ENCODE results near the gene BCL11B.

BCL11B gene

GRCh38 chr14:99158646-99159165 is 113.3 kb downstream of the BCL11B start:
- TF ChIP-seq ZBTB7A (IDR thresholded peaks at IDR 0.05; ENCODE audit: low read depth) (no peak), EP300 (IDR thresholded peaks at IDR 0.05; ENCODE audit: borderline replicate concordance) (no peak), NFIC (IDR thresholded peaks at IDR 0.05) (no peak), USF1 (IDR thresholded peaks at IDR 0.05) (no peak), CREB1 (IDR thresholded peaks at IDR 0.05; ENCODE audit: low read depth) (no peak), YY1 (IDR thresholded peaks at IDR 0.05; ENCODE audit: low read depth) (no peak), RAD21 (IDR thresholded peaks at IDR 0.05; ENCODE audit: low read depth) (no peak), MAX (IDR thresholded peaks at IDR 0.05) (no peak), EGR1 (IDR thresholded peaks at IDR 0.05) (no peak), CEBPB (IDR thresholded peaks at IDR 0.05) (no peak), TEAD4 (IDR thresholded peaks at IDR 0.05) (no peak), FOXM1 (IDR thresholded peaks at IDR 0.05; ENCODE audit: borderline replicate concordance, low read depth) (no peak), TAF1 (IDR thresholded peaks at IDR 0.05; ENCODE audit: low read depth) (no peak), TCF12 (IDR thresholded peaks at IDR 0.05; ENCODE audit: low read depth) (no peak)
- TF ChIP-seq, protein P1, sequence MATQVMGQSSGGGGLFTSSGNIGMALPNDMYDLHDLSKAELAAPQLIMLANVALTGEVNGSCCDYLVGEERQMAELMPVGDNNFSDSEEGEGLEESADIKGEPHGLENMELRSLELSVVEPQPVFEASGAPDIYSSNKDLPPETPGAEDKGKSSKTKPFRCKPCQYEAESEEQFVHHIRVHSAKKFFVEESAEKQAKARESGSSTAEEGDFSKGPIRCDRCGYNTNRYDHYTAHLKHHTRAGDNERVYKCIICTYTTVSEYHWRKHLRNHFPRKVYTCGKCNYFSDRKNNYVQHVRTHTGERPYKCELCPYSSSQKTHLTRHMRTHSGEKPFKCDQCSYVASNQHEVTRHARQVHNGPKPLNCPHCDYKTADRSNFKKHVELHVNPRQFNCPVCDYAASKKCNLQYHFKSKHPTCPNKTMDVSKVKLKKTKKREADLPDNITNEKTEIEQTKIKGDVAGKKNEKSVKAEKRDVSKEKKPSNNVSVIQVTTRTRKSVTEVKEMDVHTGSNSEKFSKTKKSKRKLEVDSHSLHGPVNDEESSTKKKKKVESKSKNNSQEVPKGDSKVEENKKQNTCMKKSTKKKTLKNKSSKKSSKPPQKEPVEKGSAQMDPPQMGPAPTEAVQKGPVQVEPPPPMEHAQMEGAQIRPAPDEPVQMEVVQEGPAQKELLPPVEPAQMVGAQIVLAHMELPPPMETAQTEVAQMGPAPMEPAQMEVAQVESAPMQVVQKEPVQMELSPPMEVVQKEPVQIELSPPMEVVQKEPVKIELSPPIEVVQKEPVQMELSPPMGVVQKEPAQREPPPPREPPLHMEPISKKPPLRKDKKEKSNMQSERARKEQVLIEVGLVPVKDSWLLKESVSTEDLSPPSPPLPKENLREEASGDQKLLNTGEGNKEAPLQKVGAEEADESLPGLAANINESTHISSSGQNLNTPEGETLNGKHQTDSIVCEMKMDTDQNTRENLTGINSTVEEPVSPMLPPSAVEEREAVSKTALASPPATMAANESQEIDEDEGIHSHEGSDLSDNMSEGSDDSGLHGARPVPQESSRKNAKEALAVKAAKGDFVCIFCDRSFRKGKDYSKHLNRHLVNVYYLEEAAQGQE (IDR thresholded peaks at IDR 0.05; ENCODE audit: low read depth), result no peak

DNA sequence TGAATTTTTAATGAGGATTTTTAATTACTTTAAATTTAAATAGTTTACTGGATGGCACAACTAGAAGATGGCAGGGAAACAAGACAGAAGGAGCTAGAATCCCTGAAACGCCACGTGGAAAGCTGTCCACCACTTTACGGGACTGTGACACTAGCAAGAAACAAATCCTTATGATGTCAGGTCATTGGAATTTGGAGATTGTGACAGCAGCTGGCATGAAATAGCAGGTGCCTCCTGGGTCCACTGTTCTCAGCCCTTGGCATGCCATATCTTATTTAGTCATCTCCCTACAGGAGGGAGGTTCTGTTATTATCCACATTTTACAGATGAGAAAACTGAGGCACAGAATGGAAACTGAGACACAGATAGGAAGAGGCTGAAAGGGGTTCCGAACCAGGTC is 113.8 kb downstream of the BCL11B start:
- no peak for TF ChIP-seq CEBPB (IDR thresholded peaks at IDR 0.05)
- no peak for TF ChIP-seq USF1 (IDR thresholded peaks at IDR 0.05)
- TF ChIP-seq, protein P1 (IDR thresholded peaks at IDR 0.05; ENCODE audit: low read depth), result no peak
- no peak for TF ChIP-seq YY1 (IDR thresholded peaks at IDR 0.05; ENCODE audit: low read depth)
- TF ChIP-seq EGR1 (IDR thresholded peaks at IDR 0.05), result no peak
- no peak for TF ChIP-seq ZBTB7A (IDR thresholded peaks at IDR 0.05; ENCODE audit: low read depth)
- no peak for TF ChIP-seq TEAD4 (IDR thresholded peaks at IDR 0.05)
- TF ChIP-seq FOXM1 (IDR thresholded peaks at IDR 0.05; ENCODE audit: borderline replicate concordance, low read depth), result no peak
- TF ChIP-seq TCF12 (IDR thresholded peaks at IDR 0.05; ENCODE audit: low read depth), result no peak
- TF ChIP-seq CREB1 (IDR thresholded peaks at IDR 0.05; ENCODE audit: low read depth), result no peak
- TF ChIP-seq RAD21 (IDR thresholded peaks at IDR 0.05; ENCODE audit: low read depth), result no peak
- no peak for TF ChIP-seq NFIC (IDR thresholded peaks at IDR 0.05)
- TF ChIP-seq MAX (IDR thresholded peaks at IDR 0.05), result no peak
- TF ChIP-seq TAF1 (IDR thresholded peaks at IDR 0.05; ENCODE audit: low read depth), result no peak
- no peak for TF ChIP-seq EP300 (IDR thresholded peaks at IDR 0.05; ENCODE audit: borderline replicate concordance)

- TF ChIP-seq EP300 (IDR thresholded peaks at IDR 0.05; ENCODE audit: borderline replicate concordance) (no peak), NFIC (IDR thresholded peaks at IDR 0.05) (no peak)
Observed at GRCh38 chr14:99157676-99158075, 114.3 kb downstream of the BCL11B start.

- TF ChIP-seq ZBTB7A (IDR thresholded peaks at IDR 0.05; ENCODE audit: low read depth), result no peak
- no peak for TF ChIP-seq TEAD4 (IDR thresholded peaks at IDR 0.05)
- TF ChIP-seq, protein P1 (IDR thresholded peaks at IDR 0.05; ENCODE audit: low read depth), result no peak
- no peak for TF ChIP-seq YY1 (IDR thresholded peaks at IDR 0.05; ENCODE audit: low read depth)
- no peak for TF ChIP-seq USF1 (IDR thresholded peaks at IDR 0.05)
- no peak for TF ChIP-seq FOXM1 (IDR thresholded peaks at IDR 0.05; ENCODE audit: borderline replicate concordance, low read depth)
- no peak for TF ChIP-seq CREB1 (IDR thresholded peaks at IDR 0.05; ENCODE audit: low read depth)
- no peak for TF ChIP-seq EP300 (IDR thresholded peaks at IDR 0.05; ENCODE audit: borderline replicate concordance)
- TF ChIP-seq CEBPB (IDR thresholded peaks at IDR 0.05), result no peak
- no peak for TF ChIP-seq EGR1 (IDR thresholded peaks at IDR 0.05)
- TF ChIP-seq MAX (IDR thresholded peaks at IDR 0.05), result no peak
- no peak for TF ChIP-seq TCF12 (IDR thresholded peaks at IDR 0.05; ENCODE audit: low read depth)
- TF ChIP-seq TAF1 (IDR thresholded peaks at IDR 0.05; ENCODE audit: low read depth), result no peak
- TF ChIP-seq RAD21 (IDR thresholded peaks at IDR 0.05; ENCODE audit: low read depth), result no peak
- TF ChIP-seq NFIC (IDR thresholded peaks at IDR 0.05), result no peak
Observed at GRCh38 chr14:99157246-99157645, 114.8 kb downstream of the BCL11B start.

Data from Ishikawa (cell line).